Measurements from ENCODE around the gene RAB40B.

- TF ChIP-seq CTCF (IDR thresholded peaks at IDR 0.05) (no peak), POLR2A (IDR thresholded peaks at IDR 0.05) (no peak), POLR2AphosphoS5 (IDR thresholded peaks at IDR 0.05) (no peak)
These were observed 11.1 kb downstream of the RAB40B start for GRCh38 chr17:82687375-82687861.
